Sigmoid colon (tissue), 4 donors: Measurements from ENCODE around the gene CTIF.

ENCODE experiments used
- CTCF ChIP-seq, 4 experiments: fragments of 450-650 bp in 3 of 4; fragments of 200-600 bp in 1 of 4; IDR thresholded peaks; one replicate each; pipeline ENCODE4 v1.5.1; 2016 to 2019; ENCODE audit warnings: antibody characterized with exemption in 4 of 4, mild to moderate bottlenecking in 3 of 4, moderate library complexity in 2 of 4
- EP300 ChIP-seq, 4 donors: sonication (generic); formaldehyde crosslinking; IDR thresholded peaks; one replicate each; pipeline ENCODE4 v1.6.1; 2017; ENCODE audit warnings: antibody characterized with exemption in 4 of 4
- POLR2AphosphoS5 ChIP-seq, 4 donors: sonication (generic); formaldehyde crosslinking; IDR thresholded peaks; one replicate each; pipeline ENCODE4 v1.6.1; 2017; ENCODE audit warnings: antibody characterized with exemption in 4 of 4

- TF ChIP-seq POLR2AphosphoS5 (IDR thresholded peaks at IDR 0.05), result no peak
- no peak for TF ChIP-seq CTCF (IDR thresholded peaks at IDR 0.05)
- TF ChIP-seq EP300 (IDR thresholded peaks at IDR 0.05), result no peak
Observed at GRCh38 chr18:48848641-48849143, 309.9 kb downstream of the CTIF start.
